Measurements from ENCODE around the gene VAV3.

Gene VAV3

GRCh38 chr1:107950464-107950863 lies 14.5 kb downstream of the VAV3 start:
- DNase-seq (ENCODE audit: low read depth): no peak
- H3K4me3 ChIP-seq (ENCODE audit: low read depth, low read length): no peak overlapping the region
- no peak for TF ChIP-seq CTCF (IDR thresholded peaks at IDR 0.05; ENCODE audit: control insufficient read depth, extremely low read depth, insufficient read depth)

GRCh38 chr1:107949467-107950253 lies 15.3 kb downstream of the VAV3 start:
- no peak for DNase-seq (ENCODE audit: low read depth)

GRCh38 chr1:107946794-107947193 lies 18.2 kb downstream of the VAV3 start:
- no peak overlapping the region for H3K4me3 ChIP-seq (ENCODE audit: low read depth, low read length)

More at GRCh38 chr1:107949467-107950253, 15.3 kb downstream of the VAV3 start:
- TF ChIP-seq CTCF (IDR thresholded peaks at IDR 0.05; ENCODE audit: control insufficient read depth, extremely low read depth, insufficient read depth): no peak
- H3K4me3 ChIP-seq (ENCODE audit: low read depth, low read length): no peak overlapping the region

GRCh38 chr1:107943694-107944093 lies 21.3 kb downstream of the VAV3 start:
- DNase-seq (ENCODE audit: low read depth): no peak
- TF ChIP-seq CTCF (IDR thresholded peaks at IDR 0.05; ENCODE audit: control insufficient read depth, extremely low read depth, insufficient read depth): no peak
- no peak overlapping the region for H3K4me3 ChIP-seq (ENCODE audit: low read depth, low read length)

More at GRCh38 chr1:107946794-107947193, 18.2 kb downstream of the VAV3 start:
- TF ChIP-seq CTCF (IDR thresholded peaks at IDR 0.05; ENCODE audit: control insufficient read depth, extremely low read depth, insufficient read depth): no peak
- DNase-seq (ENCODE audit: low read depth): no peak

- no peak for DNase-seq (ENCODE audit: low read depth)
- H3K4me3 ChIP-seq (ENCODE audit: low read depth, low read length): no peak overlapping the region
- no peak for TF ChIP-seq CTCF (IDR thresholded peaks at IDR 0.05; ENCODE audit: control insufficient read depth, extremely low read depth, insufficient read depth)
Measured at GRCh38 chr1:107942814-107943213, 22.2 kb downstream of the VAV3 start.

- H3K4me3 ChIP-seq (ENCODE audit: low read depth, low read length): no peak overlapping the region
- TF ChIP-seq CTCF (IDR thresholded peaks at IDR 0.05; ENCODE audit: control insufficient read depth, extremely low read depth, insufficient read depth): no peak
- no peak for DNase-seq (ENCODE audit: low read depth)
Measured at GRCh38 chr1:107941531-107941930, 23.4 kb downstream of the VAV3 start.

- TF ChIP-seq CTCF (IDR thresholded peaks at IDR 0.05; ENCODE audit: control insufficient read depth, extremely low read depth, insufficient read depth): no peak
- H3K4me3 ChIP-seq (ENCODE audit: low read depth, low read length): no peak overlapping the region
- no peak for DNase-seq (ENCODE audit: low read depth)
Measured at GRCh38 chr1:107941123-107941522, 23.9 kb downstream of the VAV3 start.

Data from LNCaP clone FGC (cell line).